Bronchial epithelial cell (primary cell): ENCODE data around the gene SLCO1B1. TPM values are rescaled to one million over a fixed set of nuclear protein-coding genes. Genes with fewer than 3 reads are reported as not detected.
"Not testable (repeated sequence)": the region's sequence is repeated elsewhere in the genome, so short reads cannot be mapped to it uniquely, and the experiment has no call there.

ENCODE experiments used
- DNase-seq: peaks from one replicate; pipeline ENCODE4 v3.0.0-alpha.2; 2010; ENCODE audit warnings: low read depth
- FAIRE-seq: peaks from 2 replicates; lab custom pipeline; 2011; peaks lifted over from hg19 to GRCh38; lab: Jason Lieb, UNC
- H3K27me3 ChIP-seq: 2 replicates; pipeline ENCODE4 v1.5.1; 2011; ENCODE audit warnings: low read length; ENCODE audit not compliant: control insufficient read depth, insufficient read depth
- H3K36me3 ChIP-seq: 2 replicates; pipeline ENCODE4 v1.5.1; 2011; ENCODE audit warnings: low read length; ENCODE audit not compliant: control insufficient read depth, insufficient read depth
- H3K4me3 ChIP-seq: 2 replicates; pipeline ENCODE4 v1.5.1; 2011; ENCODE audit warnings: mild to moderate bottlenecking, low read depth, low read length, control low read depth
- total RNA-seq: library from RNA; depleted of rRNA; stranded (reverse); fragments of >200 nt; gene quantifications from 2 replicates; pipeline ENCODE4 v1.2.1, GENCODE V29; 2014
- TF ChIP-seq, protein P1 (sequence below): IDR thresholded peaks from 2 replicates; pipeline ENCODE4 v1.5.1; 2011; ENCODE audit warnings: mild to moderate bottlenecking, moderate library complexity, low read length, control low read depth, inconsistent platforms; ENCODE audit not compliant: insufficient read depth, severe bottlenecking

SLCO1B1 gene, protein sequence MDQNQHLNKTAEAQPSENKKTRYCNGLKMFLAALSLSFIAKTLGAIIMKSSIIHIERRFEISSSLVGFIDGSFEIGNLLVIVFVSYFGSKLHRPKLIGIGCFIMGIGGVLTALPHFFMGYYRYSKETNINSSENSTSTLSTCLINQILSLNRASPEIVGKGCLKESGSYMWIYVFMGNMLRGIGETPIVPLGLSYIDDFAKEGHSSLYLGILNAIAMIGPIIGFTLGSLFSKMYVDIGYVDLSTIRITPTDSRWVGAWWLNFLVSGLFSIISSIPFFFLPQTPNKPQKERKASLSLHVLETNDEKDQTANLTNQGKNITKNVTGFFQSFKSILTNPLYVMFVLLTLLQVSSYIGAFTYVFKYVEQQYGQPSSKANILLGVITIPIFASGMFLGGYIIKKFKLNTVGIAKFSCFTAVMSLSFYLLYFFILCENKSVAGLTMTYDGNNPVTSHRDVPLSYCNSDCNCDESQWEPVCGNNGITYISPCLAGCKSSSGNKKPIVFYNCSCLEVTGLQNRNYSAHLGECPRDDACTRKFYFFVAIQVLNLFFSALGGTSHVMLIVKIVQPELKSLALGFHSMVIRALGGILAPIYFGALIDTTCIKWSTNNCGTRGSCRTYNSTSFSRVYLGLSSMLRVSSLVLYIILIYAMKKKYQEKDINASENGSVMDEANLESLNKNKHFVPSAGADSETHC
- total RNA-seq = not detected in 2 replicates

DNA sequence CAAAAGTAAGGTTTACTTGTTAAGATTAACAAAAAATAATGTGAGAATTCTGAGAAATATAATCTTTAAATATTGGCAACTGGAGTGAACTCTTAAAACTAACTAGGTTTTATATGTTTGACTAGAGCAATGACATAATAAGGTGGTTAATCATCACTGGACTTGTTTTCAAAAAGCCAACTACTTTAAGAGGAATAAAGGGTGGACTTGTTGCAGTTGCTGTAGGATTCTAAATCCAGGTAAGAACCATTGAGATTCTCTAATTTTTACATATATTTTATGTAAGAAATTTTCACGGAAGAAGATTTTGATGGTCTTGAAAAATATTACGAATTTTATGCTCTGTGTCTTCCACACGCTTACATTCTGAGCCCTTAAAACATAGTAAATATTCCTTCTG, at the start of gene SLCO1B1:
Gene SLCO1B1 (plus strand): TSS at position 197 of the 400 bp plus-strand sequence. CDS start 10,381 bp downstream, outside the sequence.
- no peaks in the 10 kb centered on the region for H3K36me3 ChIP-seq
- H3K4me3 ChIP-seq = no peak within 1 kb of the TSS
- TF ChIP-seq, protein P1, sequence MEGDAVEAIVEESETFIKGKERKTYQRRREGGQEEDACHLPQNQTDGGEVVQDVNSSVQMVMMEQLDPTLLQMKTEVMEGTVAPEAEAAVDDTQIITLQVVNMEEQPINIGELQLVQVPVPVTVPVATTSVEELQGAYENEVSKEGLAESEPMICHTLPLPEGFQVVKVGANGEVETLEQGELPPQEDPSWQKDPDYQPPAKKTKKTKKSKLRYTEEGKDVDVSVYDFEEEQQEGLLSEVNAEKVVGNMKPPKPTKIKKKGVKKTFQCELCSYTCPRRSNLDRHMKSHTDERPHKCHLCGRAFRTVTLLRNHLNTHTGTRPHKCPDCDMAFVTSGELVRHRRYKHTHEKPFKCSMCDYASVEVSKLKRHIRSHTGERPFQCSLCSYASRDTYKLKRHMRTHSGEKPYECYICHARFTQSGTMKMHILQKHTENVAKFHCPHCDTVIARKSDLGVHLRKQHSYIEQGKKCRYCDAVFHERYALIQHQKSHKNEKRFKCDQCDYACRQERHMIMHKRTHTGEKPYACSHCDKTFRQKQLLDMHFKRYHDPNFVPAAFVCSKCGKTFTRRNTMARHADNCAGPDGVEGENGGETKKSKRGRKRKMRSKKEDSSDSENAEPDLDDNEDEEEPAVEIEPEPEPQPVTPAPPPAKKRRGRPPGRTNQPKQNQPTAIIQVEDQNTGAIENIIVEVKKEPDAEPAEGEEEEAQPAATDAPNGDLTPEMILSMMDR = no peak
- no peaks in the 10 kb centered on the region for H3K27me3 ChIP-seq
- FAIRE-seq = no peak
- DNase-seq = no peak

DNA sequence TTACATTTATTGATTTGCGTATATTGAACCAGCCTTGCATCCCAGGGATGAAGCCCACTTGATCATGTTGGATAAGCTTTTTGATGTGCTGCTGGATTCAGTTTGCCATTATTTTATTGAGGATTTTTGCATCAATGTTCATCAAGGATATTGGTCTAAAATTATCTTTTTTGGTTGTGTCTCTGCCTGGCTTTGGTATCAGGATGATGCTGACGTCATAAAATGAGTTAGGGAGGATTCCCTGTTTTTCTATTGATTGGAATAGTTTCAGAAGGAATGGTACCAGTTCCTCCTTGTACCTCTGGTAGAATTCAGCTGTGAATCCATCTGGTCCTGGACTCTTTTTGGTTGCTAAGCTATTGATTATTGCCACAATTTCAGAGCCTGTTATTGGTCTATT, 46.2 kb upstream of the SLCO1B1 start:
- not testable (repeated sequence) for H3K27me3 ChIP-seq, FAIRE-seq, DNase-seq, H3K4me3 ChIP-seq, H3K36me3 ChIP-seq

DNA sequence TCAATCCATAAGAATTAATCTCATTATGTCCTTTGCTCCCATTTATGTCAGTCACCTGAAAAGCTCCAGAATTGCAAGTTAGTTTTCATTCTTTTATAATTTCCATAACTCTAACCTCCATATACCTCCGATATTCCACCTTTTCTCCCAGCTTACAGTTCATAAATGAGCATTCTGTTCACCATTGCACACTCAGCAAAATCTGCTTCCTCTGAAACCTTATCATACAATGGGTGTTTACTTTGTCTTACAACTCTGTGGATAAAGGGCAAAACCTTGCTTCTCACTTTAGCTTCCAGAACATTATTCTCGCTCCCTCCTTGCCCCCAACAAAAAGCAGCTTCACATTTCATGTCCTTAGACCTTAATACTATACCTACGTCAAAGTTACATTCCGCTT, 19.3 kb upstream of the SLCO1B1 start:
- FAIRE-seq (no peak), DNase-seq (no peak)
- Histone ChIP-seq H3K36me3 (no peaks in the 10 kb centered on the region), H3K27me3 (no peaks in the 10 kb centered on the region), H3K4me3 (no peak overlapping the region)
- TF ChIP-seq, protein P1 = no peak

DNA sequence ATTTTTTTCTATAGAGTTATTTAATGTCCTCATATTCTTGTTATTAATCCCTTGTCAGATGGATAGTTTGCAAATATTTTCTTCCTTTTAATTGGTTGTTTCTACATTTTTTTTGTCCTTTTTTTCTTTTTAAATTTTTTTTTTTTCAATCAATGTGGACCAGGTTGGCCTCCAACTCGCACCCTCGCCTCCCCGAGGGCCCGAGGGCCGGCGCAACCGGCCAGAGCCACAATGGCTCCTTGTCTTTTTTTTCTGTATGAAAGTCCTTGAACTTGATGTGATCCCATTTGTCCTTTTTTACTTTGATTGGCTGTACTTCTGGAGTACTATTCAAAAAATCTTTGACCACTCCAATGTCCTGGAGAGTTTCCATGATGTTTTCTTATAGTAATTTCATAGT, 17.7 kb upstream of the SLCO1B1 start:
- Histone ChIP-seq H3K27me3 (no peaks in the 10 kb centered on the region), H3K36me3 (no peaks in the 10 kb centered on the region), H3K4me3 (no peak overlapping the region)
- FAIRE-seq = no peak
- DNase-seq = no peak
- TF ChIP-seq, protein P1 = no peak

DNA sequence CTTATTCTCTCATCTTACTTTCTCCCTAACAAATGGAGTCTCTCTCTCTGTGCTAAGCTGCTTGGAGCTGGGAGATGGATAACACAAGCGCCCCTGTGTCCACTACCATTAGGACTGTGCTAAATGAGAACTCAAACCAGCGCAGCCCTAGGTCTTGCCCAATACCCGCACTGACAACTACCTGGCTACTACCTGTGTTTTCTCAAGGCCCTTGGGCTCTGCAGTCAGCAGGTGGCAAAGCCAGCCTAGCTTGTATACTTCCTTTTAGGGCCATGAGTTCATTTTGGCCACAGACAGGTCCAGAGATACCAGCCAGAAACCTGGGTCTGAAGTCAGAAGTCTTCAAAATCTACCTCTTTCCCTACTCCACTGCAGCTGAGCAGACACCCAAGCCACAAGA, 13.0 kb upstream of the SLCO1B1 start:
- DNase-seq (no peak), FAIRE-seq (no peak)
- H3K4me3 ChIP-seq = no peak overlapping the region
- TF ChIP-seq, protein P1 = no peak
- H3K27me3 ChIP-seq = no peaks in the 10 kb centered on the region
- H3K36me3 ChIP-seq = no peaks in the 10 kb centered on the region

DNA sequence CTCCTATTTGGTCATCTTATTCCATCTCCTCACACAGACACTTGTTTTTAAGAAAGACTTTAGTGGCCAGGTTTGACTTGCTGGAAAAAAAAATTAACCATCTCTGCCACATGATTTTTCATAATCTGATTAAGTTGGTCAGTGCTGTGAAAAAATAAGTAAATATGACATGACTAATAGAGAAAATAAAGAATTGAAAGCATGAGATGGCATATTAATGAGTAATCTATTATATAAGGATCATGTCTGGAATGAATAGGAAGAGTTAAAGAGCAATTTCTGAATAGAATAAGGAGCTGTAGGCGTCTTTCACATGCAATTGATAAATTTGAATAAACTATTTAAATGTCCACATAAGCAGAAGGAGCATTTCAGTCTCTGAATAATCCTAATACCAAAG, 12.2 kb upstream of the SLCO1B1 start:
- H3K4me3 ChIP-seq = no peak overlapping the region
- DNase-seq (no peak), FAIRE-seq (no peak)
- TF ChIP-seq, protein P1 = no peak
- no peaks in the 10 kb centered on the region for H3K36me3 ChIP-seq
- no peaks in the 10 kb centered on the region for H3K27me3 ChIP-seq
